ENCODE data around the gene PPIL3. TPM values are rescaled to one million over a fixed set of nuclear protein-coding genes. Genes with fewer than 3 reads are reported as not detected.

Gene PPIL3
- total and polyA plus RNA-seq, 9 of the 15 experiments (the other 6 are each of a cell fraction or from before 2014, with no cell fraction given), result 22.4 to 66.2 (median 49.0) TPM

- peak; percentile 21; the same call in 1 of the 2 replicates for TF ChIP-seq MGA (IDR thresholded peaks at IDR 0.05)
- no peak for TF ChIP-seq ZNF449 (CRISPR knock-in tag; IDR thresholded peaks at IDR 0.05)
- TF ChIP-seq USF1 (CRISPR knock-in tag; IDR thresholded peaks at IDR 0.05), result peak; percentile 75
- 0 out of 2 replicates have a peak, but pooled peaks have one; percentile 38 for TF ChIP-seq ZNF589 (CRISPR knock-in tag; IDR thresholded peaks at IDR 0.05; ENCODE audit: low read depth)
- TF ChIP-seq FOSL1 (tag; conservative IDR thresholded peaks at IDR 0.05), result peak; percentile 70
- TF ChIP-seq ATF3 (IDR thresholded peaks at IDR 0.05), result peak; percentile 45
- TF ChIP-seq ATF3 (CRISPR knock-in tag; conservative IDR thresholded peaks at IDR 0.05), result no peak
- peak; percentile 30; the same call in 1 of the 2 replicates for TF ChIP-seq ZNF584 (CRISPR knock-in tag; IDR thresholded peaks at IDR 0.05; ENCODE audit: low read depth)
- TF ChIP-seq NR3C1 (CRISPR knock-in tag; IDR thresholded peaks at IDR 0.05), result no peak
Observed at GRCh38 chr2:200873560-200873959, 15.3 kb downstream of the PPIL3 start (continued).
